Endothelial cell of umbilical vein (primary cell): ENCODE data around the gene ACAD9. TPM values are rescaled to one million over a fixed set of nuclear protein-coding genes. Genes with fewer than 3 reads are reported as not detected.

Experiments
- BruUV-seq: library from RNA; stranded (reverse); fragments of 400-500 nt; replicated peaks from 2 replicates; lab custom pipeline; 2021; lab: Mats Ljungman, UMichigan
- CTCF ChIA-PET: fragments of 300-600, 350-600 bp; sonication (Branson Sonifier 250); formaldehyde crosslinking; loops from one replicate; lab custom pipeline; 2021; ENCODE audit warnings: antibody characterized with exemption, inconsistent platforms; lab: Charles Lee
- POLR2A ChIA-PET: fragments of 300-600, 350-600 bp; sonication (Branson Sonifier 250); formaldehyde crosslinking; loops from one replicate; lab custom pipeline; 2021; ENCODE audit warnings: antibody characterized with exemption, inconsistent platforms; lab: Charles Lee
- DNase-seq: peaks from one replicate; pipeline ENCODE4 v3.0.0-alpha.2; 2011; ENCODE audit warnings: low read depth, low spot score
- FAIRE-seq: peaks from 2 replicates; lab custom pipeline; 2011; peaks lifted over from hg19 to GRCh38; lab: Jason Lieb, UNC
- H2AFZ ChIP-seq: 2 replicates; pipeline ENCODE4 v1.6.0; 2012; ENCODE audit warnings: low read depth, low read length, control low read depth, inconsistent platforms
- H3K27ac ChIP-seq: 2 replicates; pipeline ENCODE4 v1.5.1; 2011; ENCODE audit warnings: low read depth, mild to moderate bottlenecking, control low read depth, low read length, moderate library complexity; ENCODE audit not compliant: insufficient read depth
- H3K27me3 ChIP-seq, 2 experiments: 2 replicates each; pipeline versions ENCODE4 v1.6.0 to v1.6.1; 2011; ENCODE audit warnings: low read length in 2 of 2, mixed read lengths in 1 of 2; ENCODE audit not compliant: control insufficient read depth in 2 of 2, insufficient read depth in 2 of 2
- H3K36me3 ChIP-seq, 2 experiments: 2 replicates in 1 of 2; 3 replicates in 1 of 2; pipeline ENCODE4 v1.5.1; 2011; ENCODE audit warnings: low read length in 2 of 2, mild to moderate bottlenecking in 1 of 2, moderate library complexity in 1 of 2; ENCODE audit not compliant: control insufficient read depth in 2 of 2, insufficient read depth in 2 of 2; ENCODE audit errors: extremely low read depth in 1 of 2
- H3K4me1 ChIP-seq: 3 replicates; pipeline ENCODE4 v1.5.1; 2011; ENCODE audit warnings: mild to moderate bottlenecking, low read length; ENCODE audit not compliant: control insufficient read depth, insufficient read depth; ENCODE audit errors: extremely low read depth
- H3K4me2 ChIP-seq: 2 replicates; pipeline ENCODE4 v1.6.1; 2011; ENCODE audit warnings: low read length, control low read depth, mixed read lengths; ENCODE audit not compliant: insufficient read depth
- H3K4me3 ChIP-seq, 3 experiments: fragments of 200-600 bp in 1 of 3; sonication (generic), shearing (Covaris generic) in 1 of 3; replicated peaks in 1 of 3; 2 replicates each; pipeline ENCODE4 v1.5.1; 2011 to 2016; ENCODE audit warnings: control low read depth in 3 of 3, low read length in 3 of 3, mild to moderate bottlenecking in 2 of 3, inconsistent platforms in 1 of 3, low read depth in 1 of 3, moderate library complexity in 1 of 3; ENCODE audit not compliant: insufficient read depth in 1 of 3
- H3K79me2 ChIP-seq: 2 replicates; pipeline ENCODE4 v1.6.0; 2012; ENCODE audit warnings: low read length, inconsistent platforms; ENCODE audit not compliant: control insufficient read depth, insufficient read depth
- H3K9ac ChIP-seq: replicated peaks from 2 replicates; pipeline ENCODE3; 2011; ENCODE audit warnings: low read length, control low read depth; ENCODE audit not compliant: insufficient read depth; ENCODE audit errors: extremely low read depth
- H3K9me1 ChIP-seq: replicated peaks from 3 replicates; pipeline ENCODE4 v1.6.0; 2011; ENCODE audit warnings: mild to moderate bottlenecking, low read length; ENCODE audit not compliant: control insufficient read depth, insufficient read depth; ENCODE audit errors: extremely low read depth
- H3K9me3 ChIP-seq: replicated peaks from 2 replicates; pipeline ENCODE4 v1.5.1; 2012; ENCODE audit warnings: low read length, inconsistent platforms; ENCODE audit not compliant: control insufficient read depth, insufficient read depth
- H4K20me1 ChIP-seq: replicated peaks from 2 replicates; pipeline ENCODE3; 2011; ENCODE audit warnings: mild to moderate bottlenecking, low read length; ENCODE audit not compliant: control insufficient read depth, insufficient read depth; ENCODE audit errors: extremely low read depth
- EZH2 ChIP-seq: IDR thresholded peaks from 2 replicates; pipeline ENCODE4 v1.6.1; 2012; ENCODE audit warnings: borderline replicate concordance, low read depth, mild to moderate bottlenecking, moderate library complexity, low read length, inconsistent platforms; ENCODE audit not compliant: severe bottlenecking
- FOS ChIP-seq: IDR thresholded peaks from 2 replicates; pipeline ENCODE4 v1.6.1; 2011; ENCODE audit warnings: mild to moderate bottlenecking, low read length, moderate library complexity, borderline replicate concordance; ENCODE audit not compliant: insufficient read depth
- GATA2 ChIP-seq: IDR thresholded peaks from 2 replicates; pipeline ENCODE4 v1.7.0; 2011; ENCODE audit warnings: low read depth, mild to moderate bottlenecking, moderate library complexity, mixed read lengths, low read length; ENCODE audit not compliant: insufficient read length, insufficient read depth
- JUN ChIP-seq: IDR thresholded peaks from 2 replicates; pipeline ENCODE4 v1.6.1; 2011; ENCODE audit warnings: borderline replicate concordance, low read depth; ENCODE audit not compliant: insufficient read length, insufficient read depth
- MYC ChIP-seq: IDR thresholded peaks from one replicate; pipeline ENCODE4 v1.6.1; 2011; ENCODE audit warnings: mild to moderate bottlenecking, low read depth, low read length
- POLR2A ChIP-seq: IDR thresholded peaks from 2 replicates; pipeline ENCODE4 v1.6.1; 2012; ENCODE audit warnings: low read depth, mild to moderate bottlenecking, control low read depth, low read length
- POLR2AphosphoS5 ChIP-seq: IDR thresholded peaks from 2 replicates; pipeline ENCODE4 v1.6.1; 2012; ENCODE audit warnings: low read depth, mild to moderate bottlenecking, control low read depth, low read length, moderate library complexity; ENCODE audit not compliant: insufficient read depth
- dilution Hi-C: fragments of 300-500 bp; cut with MboI; formaldehyde crosslinking; loops from one replicate; pipeline ENCODE4 v1.15.0; 2019; ENCODE audit warnings: low sequenced_read_pairs; ENCODE audit not compliant: extremely low pct_ligation_motif_present
- intact Hi-C: fragments of 100-400 bp; cut with micrococcal nuclease; formaldehyde crosslinking; loops from one replicate; pipeline ENCODE4 v1.10.0; 2022
- polyA plus RNA-seq, 4 experiments: library from polyadenylated mRNA; depleted of rRNA in 3 of 4; stranded (reverse) in 3 of 4; unstranded in 1 of 4; fragments of >200 nt; gene quantifications; 2 replicates each; pipeline versions ENCODE4 v1.2.1 to v1.2.3, GENCODE V29; 2011 to 2012; ENCODE audit warnings: missing spikeins in 1 of 4
- total RNA-seq: library from RNA; stranded (reverse); gene quantifications from 2 replicates; pipeline ENCODE4 v1.2.3, GENCODE V29; 2021
- TF ChIP-seq, protein P1 (sequence below): IDR thresholded peaks from 2 replicates; pipeline ENCODE4 v1.6.1; 2011; ENCODE audit not compliant: insufficient read depth, insufficient read length
- TF ChIP-seq, protein P2 (sequence below), 2 donors: IDR thresholded peaks; 1 replicate in 1 of 2; 2 replicates in 1 of 2; pipeline ENCODE4 v1.5.1; 2011; ENCODE audit warnings: low read length in 2 of 2, mild to moderate bottlenecking in 2 of 2, moderate library complexity in 2 of 2, control low read depth in 1 of 2, inconsistent platforms in 1 of 2, low read depth in 1 of 2; ENCODE audit not compliant: insufficient read depth in 1 of 2; ENCODE audit errors: extremely low read depth in 1 of 2

Gene ACAD9
- total and polyA plus RNA-seq, 2 donors (not counting 3 experiments of a cell fraction or from before 2014, with no cell fraction given): 58.6 to 65.8 TPM

GRCh38 chr3:128851601-128852000 is 27.8 kb upstream of the ACAD9 start:
- Histone ChIP-seq H4K20me1 (no peaks in the 10 kb centered on the region), H3K9me3 (no peaks in the 10 kb centered on the region), H3K4me2 (no peak overlapping the region), H3K9me1 (no peaks in the 10 kb centered on the region), H3K27ac (no peak overlapping the region), H3K9ac (no peak overlapping the region), H2AFZ (no peak overlapping the region), H3K27me3 (no peaks in the 10 kb centered on the region), H3K4me3 (no peak overlapping the region), H3K36me3 (no peaks in the 10 kb centered on the region), H3K4me1 (no peaks in the 10 kb centered on the region), H3K79me2 (no peaks in the 10 kb centered on the region)
- FAIRE-seq: no peak
- TF ChIP-seq, protein P1, sequence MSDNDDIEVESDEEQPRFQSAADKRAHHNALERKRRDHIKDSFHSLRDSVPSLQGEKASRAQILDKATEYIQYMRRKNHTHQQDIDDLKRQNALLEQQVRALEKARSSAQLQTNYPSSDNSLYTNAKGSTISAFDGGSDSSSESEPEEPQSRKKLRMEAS: no peak
- TF ChIP-seq MYC: no peak
- no peak for TF ChIP-seq POLR2A
- TF ChIP-seq POLR2AphosphoS5: no peak
- TF ChIP-seq FOS: no peak
- no peak for TF ChIP-seq EZH2
- TF ChIP-seq JUN: no peak
- TF ChIP-seq, protein P2, sequence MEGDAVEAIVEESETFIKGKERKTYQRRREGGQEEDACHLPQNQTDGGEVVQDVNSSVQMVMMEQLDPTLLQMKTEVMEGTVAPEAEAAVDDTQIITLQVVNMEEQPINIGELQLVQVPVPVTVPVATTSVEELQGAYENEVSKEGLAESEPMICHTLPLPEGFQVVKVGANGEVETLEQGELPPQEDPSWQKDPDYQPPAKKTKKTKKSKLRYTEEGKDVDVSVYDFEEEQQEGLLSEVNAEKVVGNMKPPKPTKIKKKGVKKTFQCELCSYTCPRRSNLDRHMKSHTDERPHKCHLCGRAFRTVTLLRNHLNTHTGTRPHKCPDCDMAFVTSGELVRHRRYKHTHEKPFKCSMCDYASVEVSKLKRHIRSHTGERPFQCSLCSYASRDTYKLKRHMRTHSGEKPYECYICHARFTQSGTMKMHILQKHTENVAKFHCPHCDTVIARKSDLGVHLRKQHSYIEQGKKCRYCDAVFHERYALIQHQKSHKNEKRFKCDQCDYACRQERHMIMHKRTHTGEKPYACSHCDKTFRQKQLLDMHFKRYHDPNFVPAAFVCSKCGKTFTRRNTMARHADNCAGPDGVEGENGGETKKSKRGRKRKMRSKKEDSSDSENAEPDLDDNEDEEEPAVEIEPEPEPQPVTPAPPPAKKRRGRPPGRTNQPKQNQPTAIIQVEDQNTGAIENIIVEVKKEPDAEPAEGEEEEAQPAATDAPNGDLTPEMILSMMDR (IDR thresholded peaks at IDR 0.05; ENCODE audit: extremely low read depth in 1 of 2, insufficient read depth in 1 of 2, low read depth in 1 of 2, low read length in 2 of 2): no peak
- no peak for TF ChIP-seq GATA2
- BruUV-seq: no TSS peak
- ChIA-PET CTCF (interaction anchor here (2.2 kb wide), 1 partner anchor 171 kb away, joined by 6 read pairs; no protein-coding TSS in a partner anchor), POLR2A (no interaction called here)
- dilution Hi-C loops (no loop called here), intact Hi-C loops (no loop called here)
- no peak for DNase-seq
